HG02678 (cell line): ENCODE results near the gene TCP11X1.
"Not testable (repeated sequence)": the region's sequence is repeated elsewhere in the genome, so short reads cannot be mapped to it uniquely, and the experiment has no call there.

Experiments
- ATAC-seq: cut with Tn5 transposase; IDR thresholded peaks from one replicate; pipeline ENCODE4 v1.9.1; 2021; ENCODE audit warnings: mild to moderate bottlenecking, moderate library complexity; ENCODE audit not compliant: unreplicated experiment

Gene TCP11X1

GRCh38 chrX:102214986-102215385 lies at the start of gene TCP11X1:
TSS of gene TCP11X1 (plus strand) at chrX:102215301.
- not testable (repeated sequence) for ATAC-seq

GRCh38 chrX:102185967-102186720 lies 29.0 kb upstream of the TCP11X1 start:
- ATAC-seq = no peak

- ATAC-seq = not testable (repeated sequence)
Measured at GRCh38 chrX:102207940-102208339, 7.2 kb upstream of the TCP11X1 start.

GRCh38 chrX:102216497-102216896 lies 1.4 kb downstream of the TCP11X1 start:
- ATAC-seq = not testable (repeated sequence)

- not testable (repeated sequence) for ATAC-seq
Measured at GRCh38 chrX:102235678-102236077, 20.6 kb downstream of the TCP11X1 start.

- not testable (repeated sequence) for ATAC-seq
Measured at GRCh38 chrX:102240265-102240664, 25.2 kb downstream of the TCP11X1 start.

- not testable (repeated sequence) for ATAC-seq
Measured at GRCh38 chrX:102246893-102247292, 31.8 kb downstream of the TCP11X1 start, which contains the start of gene NXF2. TSS of gene NXF2 (plus strand) at chrX:102247167. CDS start at chrX:102307079, 59,912 bp downstream.

- not testable (repeated sequence) for ATAC-seq
Measured at GRCh38 chrX:102272231-102272630, 57.1 kb downstream of the TCP11X1 start.
